GM23248 (cell line): ENCODE measurements around the gene SETBP1.

Experiments used
- EZH2 ChIP-seq: fragments of 200-600 bp; sonication (generic); IDR thresholded peaks from 2 replicates; pipeline ENCODE4 v1.6.1; 2018; ENCODE audit warnings: antibody characterized with exemption, mild to moderate bottlenecking; ENCODE audit not compliant: insufficient read depth, poor library complexity, severe bottlenecking
- EZH2phosphoT487 ChIP-seq: fragments of 200-600 bp; sonication (generic); IDR thresholded peaks from 2 replicates; pipeline ENCODE4 v1.6.1; 2018; ENCODE audit warnings: antibody characterized with exemption, moderate library complexity, mild to moderate bottlenecking, low read depth; ENCODE audit not compliant: insufficient read depth

- TF ChIP-seq EZH2phosphoT487 (no peak), EZH2 (no peak)
Measured at GRCh38 chr18:44944461-44944860, 263.8 kb downstream of the SETBP1 start.
